SK-N-SH (cell line): ENCODE measurements around the gene FMN1. TPM values are rescaled to one million over a fixed set of nuclear protein-coding genes. Genes with fewer than 3 reads are reported as not detected.
A peak's percentile ranks its signal among the peaks of the same experiment; 100 is the strongest.

Experiments
- CTCF ChIA-PET: fragments of 300-600, 350-600 bp; formaldehyde crosslinking; extraction: SDS; loops from one replicate; lab custom pipeline; 2021; lab: Yijun Ruan, JAX
- POLR2A ChIA-PET: fragments of 350-600 bp; sonication (Branson Sonifier 250); formaldehyde crosslinking; extraction: SDS; loops from one replicate; lab custom pipeline; 2020; ENCODE audit warnings: antibody characterized with exemption, inconsistent platforms; lab: Yijun Ruan, JAX
- DNase-seq: peaks from one replicate; pipeline ENCODE4 v3.0.0; 2012
- H2AFZ ChIP-seq: fragments of 200-600 bp; sonication (generic); 2 replicates; pipeline ENCODE4 v1.8.1; 2016; ENCODE audit warnings: antibody characterized with exemption, mild to moderate bottlenecking, low read depth
- H3F3A ChIP-seq: fragments of 200-600 bp; sonication (generic); replicated peaks from 2 replicates; pipeline ENCODE3; 2016; ENCODE audit warnings: antibody characterized with exemption, mild to moderate bottlenecking; ENCODE audit not compliant: insufficient read depth
- H3K27ac ChIP-seq, 2 experiments: fragments of 200-500 bp in 1 of 2; fragments of 200-600 bp in 1 of 2; sonication (Bioruptor generic) in 1 of 2; sonication (generic), shearing (Covaris generic) in 1 of 2; 2 replicates each; pipeline versions ENCODE4 v1.5.1 to v1.6.1; 2014 to 2016; ENCODE audit warnings: low read depth in 2 of 2, inconsistent platforms in 1 of 2, low read length in 1 of 2, mild to moderate bottlenecking in 1 of 2, mixed read lengths in 1 of 2
- H3K27me3 ChIP-seq: fragments of 200-600 bp; sonication (generic), shearing (Covaris generic); 2 replicates; pipeline ENCODE4 v1.6.1; 2016; ENCODE audit warnings: mixed run types; ENCODE audit not compliant: insufficient read depth
- H3K36me3 ChIP-seq, 2 experiments: fragments of 200-500 bp in 1 of 2; fragments of 200-600 bp in 1 of 2; sonication (Bioruptor generic) in 1 of 2; sonication (generic) in 1 of 2; replicated peaks in 1 of 2; 2 replicates each; pipeline versions ENCODE3 to v1.5.1; 2014 to 2016; ENCODE audit warnings: low read length in 1 of 2, mild to moderate bottlenecking in 1 of 2; ENCODE audit not compliant: insufficient read depth in 2 of 2, control insufficient read depth in 1 of 2
- H3K4me1 ChIP-seq, 2 experiments: fragments of 200-500 bp in 1 of 2; fragments of 200-600 bp in 1 of 2; sonication (Bioruptor generic) in 1 of 2; sonication (generic), shearing (Covaris generic) in 1 of 2; 2 replicates each; pipeline versions ENCODE4 v1.5.1 to v1.6.1; 2014 to 2016; ENCODE audit warnings: low read depth in 1 of 2, low read length in 1 of 2, mixed run types in 1 of 2; ENCODE audit not compliant: insufficient read depth in 2 of 2, control insufficient read depth in 1 of 2
- H3K4me2 ChIP-seq: fragments of 200-600 bp; sonication (generic), shearing (Covaris generic); 2 replicates; pipeline ENCODE4 v1.6.1; 2017; ENCODE audit warnings: mixed run types
- H3K4me3 ChIP-seq, 2 experiments: fragments of 200-500 bp in 1 of 2; fragments of 200-600 bp in 1 of 2; sonication (Bioruptor generic) in 1 of 2; sonication (generic), shearing (Covaris generic) in 1 of 2; 2 replicates each; pipeline versions ENCODE4 v1.5.1 to v1.8.1; 2014 to 2016; ENCODE audit warnings: low read depth in 2 of 2, inconsistent platforms in 1 of 2, low read length in 1 of 2, mild to moderate bottlenecking in 1 of 2, mixed read lengths in 1 of 2, moderate library complexity in 1 of 2
- H3K79me2 ChIP-seq: fragments of 200-600 bp; sonication (generic); 2 replicates; pipeline ENCODE4 v1.8.1; 2017; ENCODE audit warnings: mild to moderate bottlenecking; ENCODE audit not compliant: insufficient read depth
- H3K9ac ChIP-seq: fragments of 200-600 bp; sonication (generic); 2 replicates; pipeline ENCODE4 v1.6.1; 2017; ENCODE audit warnings: mixed run types
- H3K9me2 ChIP-seq: fragments of 200-600 bp; sonication (generic); 2 replicates; pipeline ENCODE4 v1.6.1; 2017; ENCODE audit warnings: mixed run types
- H3K9me3 ChIP-seq: fragments of 200-600 bp; sonication (generic); 2 replicates; pipeline ENCODE4 v1.6.1; 2017; ENCODE audit warnings: mixed run types, mild to moderate bottlenecking, moderate library complexity
- H4K20me1 ChIP-seq: fragments of 200-600 bp; sonication (generic); 2 replicates; pipeline ENCODE4 v1.6.1; 2017; ENCODE audit warnings: mild to moderate bottlenecking, mixed run types; ENCODE audit not compliant: insufficient read depth
- ELF1 ChIP-seq: IDR thresholded peaks from 2 replicates; pipeline ENCODE4 v1.4.0; 2012
- EP300 ChIP-seq, 2 experiments: IDR thresholded peaks; 2 replicates each; pipeline versions ENCODE4 v1.4.0 to v1.6.1; 2012; ENCODE audit warnings: borderline replicate concordance in 1 of 2, low read depth in 1 of 2, low read length in 1 of 2
- EZH2phosphoT487 ChIP-seq: fragments of 200-600 bp; sonication (generic); IDR thresholded peaks from 2 replicates; pipeline ENCODE4 v1.6.1; 2017; ENCODE audit warnings: low read depth, mixed run types, mild to moderate bottlenecking, antibody characterized with exemption, moderate library complexity, borderline replicate concordance
- FOSL2 ChIP-seq: IDR thresholded peaks from 2 replicates; pipeline ENCODE4 v1.4.0; 2012; ENCODE audit warnings: low read depth, mild to moderate bottlenecking, moderate library complexity, borderline replicate concordance
- FOXM1 ChIP-seq: IDR thresholded peaks from 2 replicates; pipeline ENCODE4 v1.4.0; 2012; ENCODE audit warnings: low read depth, mild to moderate bottlenecking
- JUND ChIP-seq: IDR thresholded peaks from 2 replicates; pipeline ENCODE4 v1.4.0; 2012
- MEF2A ChIP-seq: IDR thresholded peaks from 2 replicates; pipeline ENCODE4 v1.4.0; 2012; ENCODE audit warnings: low read depth, borderline replicate concordance
- NFIC ChIP-seq: IDR thresholded peaks from 2 replicates; pipeline ENCODE4 v1.4.0; 2012; ENCODE audit warnings: borderline replicate concordance
- POLR2AphosphoS5 ChIP-seq: IDR thresholded peaks from 2 replicates; pipeline ENCODE4 v1.6.1; 2012; ENCODE audit warnings: low read depth, low read length
- RAD21 ChIP-seq: IDR thresholded peaks from 2 replicates; pipeline ENCODE4 v1.6.1; 2012; ENCODE audit warnings: mild to moderate bottlenecking, low read length
- RFX5 ChIP-seq: IDR thresholded peaks from 2 replicates; pipeline ENCODE4 v1.6.1; 2012; ENCODE audit warnings: mild to moderate bottlenecking, improper control_type of control experiment, low read length
- RXRA ChIP-seq: IDR thresholded peaks from 2 replicates; pipeline ENCODE4 v1.4.0; 2012; ENCODE audit warnings: low read depth, mild to moderate bottlenecking, borderline replicate concordance
- SIN3A ChIP-seq: IDR thresholded peaks from 2 replicates; pipeline ENCODE4 v1.6.1; 2012; ENCODE audit warnings: low read depth, mild to moderate bottlenecking, low read length, moderate library complexity, borderline replicate concordance
- TAF1 ChIP-seq: IDR thresholded peaks from 2 replicates; pipeline ENCODE4 v1.6.1; 2012; ENCODE audit warnings: low read depth, mild to moderate bottlenecking, low read length, moderate library complexity, borderline replicate concordance
- TCF12 ChIP-seq: IDR thresholded peaks from 2 replicates; pipeline ENCODE4 v1.4.0; 2012
- TEAD4 ChIP-seq: IDR thresholded peaks from 2 replicates; pipeline ENCODE4 v1.4.0; 2012; ENCODE audit warnings: mild to moderate bottlenecking, borderline replicate concordance; ENCODE audit not compliant: insufficient read depth
- YY1 ChIP-seq: IDR thresholded peaks from 2 replicates; pipeline ENCODE4 v1.4.0; 2012; ENCODE audit warnings: low read depth, mild to moderate bottlenecking
- WGBS: methylation state at CpG from one replicate; pipeline ENCODE4 v1.1.6; 2017; ENCODE audit warnings: low lambda C conversion rate; 5-methylcytosine and 5-hydroxymethylcytosine counted together
- polyA plus RNA-seq, 3 experiments: library from polyadenylated mRNA; depleted of rRNA; stranded (reverse); fragments of >200 nt; gene quantifications; 2 replicates each; pipeline ENCODE4 v1.2.3, GENCODE V29; 2012
- TF ChIP-seq, protein P1 (sequence below): IDR thresholded peaks from 2 replicates; pipeline ENCODE4 v1.4.0; 2012; ENCODE audit warnings: low read depth
- TF ChIP-seq, protein P2 (sequence below): IDR thresholded peaks from 2 replicates; pipeline ENCODE4; 2012

FMN1 gene
- polyA plus RNA-seq, 1 of the 3 experiments (the other 2 are of a cell fraction): 9.1 TPM

DNA sequence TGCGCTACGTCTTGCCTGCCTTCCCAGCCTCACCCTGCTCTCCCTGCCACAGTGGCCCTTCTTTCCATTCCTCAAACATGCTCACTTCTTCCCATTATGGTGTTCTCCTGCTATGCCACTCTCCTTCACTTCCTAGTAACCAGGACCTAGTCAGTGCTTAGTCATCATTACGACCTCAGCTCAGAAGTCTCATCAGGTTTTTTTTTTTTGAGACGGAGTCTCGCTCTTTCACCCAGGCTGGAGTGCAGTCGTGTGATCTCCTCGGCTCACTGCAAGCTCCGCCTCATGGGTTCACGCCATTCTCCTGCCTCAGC, 327.2 kb downstream of the FMN1 start:
- Histone ChIP-seq H3K9ac (peak overlapping the region; percentile 57), H3K9me3 (no peaks in the 10 kb centered on the region), H3K9me2 (no peaks in the 10 kb centered on the region), H4K20me1 (no peaks in the 10 kb centered on the region), H3F3A (peaks cover 25% of the 10 kb centered on the region), H3K4me2 (peak overlapping the region; percentile 49), H3K79me2 (peaks cover 37% of the 10 kb centered on the region), H3K36me3 (peaks cover 5 to 57% of the 10 kb centered on the region in 2 experiments), H3K27me3 (no peaks in the 10 kb centered on the region), H3K27ac (peak overlapping the region in 1 of 2 experiments; percentile 91; a peak in 2 of 4 replicates), H2AFZ (0 out of 2 replicates have a peak overlapping the region, but pooled peaks have one; percentile 14), H3K4me1 (peaks cover 0 to 22% of the 10 kb centered on the region in 2 experiments; a peak in 3 of 4 replicates), H3K4me3 (no peak overlapping the region)
- ChIA-PET POLR2A (no interaction called here), CTCF (interaction anchor here (2.3 kb wide), 1 partner anchor 24 kb away, joined by 6 read pairs; no protein-coding TSS in a partner anchor)
- WGBS: 29% methylated on average over 9 of the region's 9 CpGs
- no peak for DNase-seq
- TF ChIP-seq, protein P1, sequence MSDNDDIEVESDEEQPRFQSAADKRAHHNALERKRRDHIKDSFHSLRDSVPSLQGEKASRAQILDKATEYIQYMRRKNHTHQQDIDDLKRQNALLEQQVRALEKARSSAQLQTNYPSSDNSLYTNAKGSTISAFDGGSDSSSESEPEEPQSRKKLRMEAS: peak; percentile 37; the same call in 1 of the 2 replicates
- TF ChIP-seq JUND: peak; percentile 51
- peak; percentile 77 for TF ChIP-seq FOSL2
- TF ChIP-seq TEAD4: no peak
- peak; percentile 49; the same call in 1 of the 2 replicates for TF ChIP-seq ELF1
- TF ChIP-seq RAD21: no peak
- TF ChIP-seq YY1: peak; percentile 19; the same call in 1 of the 2 replicates
- 0 out of 2 replicates have a peak, but pooled peaks have one; percentile 34 for TF ChIP-seq RXRA

DNA sequence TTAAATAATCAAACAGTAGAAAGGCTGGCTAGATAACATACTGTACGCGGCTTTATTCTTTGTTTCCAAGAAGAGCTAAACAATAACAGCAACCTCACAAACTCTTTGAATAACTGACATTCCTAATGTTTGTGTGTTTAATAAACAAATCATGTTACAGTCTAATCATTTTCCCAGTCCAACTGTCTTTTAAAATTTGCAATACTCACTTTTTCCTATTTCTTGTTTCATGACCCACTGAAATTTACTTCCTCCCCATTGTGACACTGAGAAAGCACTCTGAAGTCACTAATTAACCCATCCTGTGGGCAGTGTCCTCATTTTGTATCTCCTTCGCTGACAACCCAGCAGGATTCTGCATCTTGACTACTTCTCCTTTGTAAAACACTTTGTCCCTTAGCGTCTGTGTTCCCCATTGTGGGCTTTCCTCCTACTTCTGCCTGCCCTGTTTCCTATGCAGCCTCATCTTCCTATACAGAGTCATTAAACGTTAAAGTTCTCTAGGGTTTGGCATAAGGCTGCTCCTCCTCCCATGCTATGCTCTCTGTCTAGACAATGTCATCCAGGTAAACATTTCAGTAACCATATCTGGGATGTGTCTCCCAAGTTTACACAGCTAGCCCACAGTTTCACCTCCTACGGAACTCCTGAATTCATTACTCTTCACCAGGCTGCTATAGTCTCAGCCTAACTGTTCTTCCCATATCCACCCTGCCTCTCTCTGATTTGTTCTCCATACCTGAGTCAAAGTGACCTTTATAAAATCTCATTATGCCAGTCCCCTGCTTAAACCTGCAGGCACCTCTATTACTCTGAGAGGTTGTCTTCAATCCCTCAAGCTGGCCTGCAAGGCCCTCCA, 327.8 kb downstream of the FMN1 start:
- ChIA-PET POLR2A (no interaction called here), CTCF (interaction anchor here (2.3 kb wide), 1 partner anchor 23 kb away, joined by 6 read pairs; no protein-coding TSS in a partner anchor)
- no peak for DNase-seq
- peaks cover 9 to 52% of the 10 kb centered on the region in 2 experiments for H3K36me3 ChIP-seq
- no peaks in the 10 kb centered on the region for H3K27me3 ChIP-seq
- no peaks in the 10 kb centered on the region for H3K9me2 ChIP-seq
- no peaks in the 10 kb centered on the region for H4K20me1 ChIP-seq
- no peaks in the 10 kb centered on the region for H3K9me3 ChIP-seq
- TF ChIP-seq RFX5: no peak
- no peak for TF ChIP-seq ELF1
- peaks cover 4 to 22% of the 10 kb centered on the region in 2 experiments; a peak in 3 of 4 replicates for H3K4me1 ChIP-seq
- peak overlapping the region; percentile 57 for H3K9ac ChIP-seq
- peak overlapping the region in 1 of 2 experiments; percentile 91; a peak in 3 of 4 replicates for H3K27ac ChIP-seq
- H3K79me2 ChIP-seq: peaks cover 35% of the 10 kb centered on the region
- H2AFZ ChIP-seq: no peak overlapping the region
- WGBS: 69% methylated on average over 6 of the region's 6 CpGs
- H3K4me2 ChIP-seq: peak overlapping the region; percentile 49
- H3K4me3 ChIP-seq: no peak overlapping the region
- peaks cover 19% of the 10 kb centered on the region for H3F3A ChIP-seq

DNA sequence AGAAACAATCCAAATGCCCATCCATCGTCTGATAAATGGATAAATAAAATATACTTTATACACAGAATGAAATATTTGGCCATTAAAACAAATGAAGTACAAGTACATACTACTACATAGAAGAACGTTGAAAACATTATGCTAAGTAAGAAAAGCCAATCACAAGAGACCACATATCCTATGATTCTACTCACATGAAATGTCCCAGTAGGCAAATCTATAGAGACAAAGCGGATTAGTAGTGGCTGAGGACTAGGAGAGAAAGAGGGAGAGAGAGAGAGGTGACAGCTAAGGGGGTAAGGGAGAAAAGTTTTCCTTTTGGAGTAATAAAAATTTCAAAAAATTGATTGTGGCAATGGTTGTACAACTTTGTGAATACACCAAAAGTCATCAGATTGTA, 329.7 kb downstream of the FMN1 start:
- H3K27ac ChIP-seq: no peak overlapping the region
- TF ChIP-seq FOXM1 (no peak), EP300 (IDR thresholded peaks at IDR 0.05; ENCODE audit: borderline replicate concordance in 1 of 2, low read depth in 1 of 2, low read length in 1 of 2) (no peak), EZH2phosphoT487 (no peak), TAF1 (no peak), NFIC (no peak), POLR2AphosphoS5 (no peak), SIN3A (no peak), TCF12 (no peak), RFX5 (no peak), MEF2A (no peak)
- TF ChIP-seq, protein P2, sequence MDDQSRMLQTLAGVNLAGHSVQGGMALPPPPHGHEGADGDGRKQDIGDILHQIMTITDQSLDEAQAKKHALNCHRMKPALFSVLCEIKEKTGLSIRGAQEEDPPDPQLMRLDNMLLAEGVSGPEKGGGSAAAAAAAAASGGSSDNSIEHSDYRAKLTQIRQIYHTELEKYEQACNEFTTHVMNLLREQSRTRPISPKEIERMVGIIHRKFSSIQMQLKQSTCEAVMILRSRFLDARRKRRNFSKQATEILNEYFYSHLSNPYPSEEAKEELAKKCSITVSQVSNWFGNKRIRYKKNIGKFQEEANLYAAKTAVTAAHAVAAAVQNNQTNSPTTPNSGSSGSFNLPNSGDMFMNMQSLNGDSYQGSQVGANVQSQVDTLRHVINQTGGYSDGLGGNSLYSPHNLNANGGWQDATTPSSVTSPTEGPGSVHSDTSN: no peak
- TF ChIP-seq, all 33 proteins: peak for 0
- Histone ChIP-seq H3K9me2 (no peaks in the 10 kb centered on the region), H3K36me3 (peaks cover 7 to 49% of the 10 kb centered on the region in 2 experiments), H3K4me1 (peaks cover 4 to 14% of the 10 kb centered on the region in 2 experiments; a peak in 2 of 4 replicates), H4K20me1 (no peaks in the 10 kb centered on the region), H3K79me2 (peaks cover 32% of the 10 kb centered on the region; the same call in 1 of the 2 replicates), H3K9ac (no peak overlapping the region), H3K4me2 (no peak overlapping the region), H3K27me3 (no peaks in the 10 kb centered on the region), H3K4me3 (no peak overlapping the region), H3K9me3 (no peaks in the 10 kb centered on the region), H2AFZ (no peak overlapping the region), H3F3A (peaks cover 5% of the 10 kb centered on the region)
- ChIA-PET POLR2A (no interaction called here), CTCF (interaction anchor here (3.9 kb wide), 1 partner anchor 21 kb away, joined by 17 read pairs; no protein-coding TSS in a partner anchor)
- 96% methylated on average over 3 of the region's 3 CpGs for WGBS
- DNase-seq: no peak
